ENCODE results near the gene SLC22A31. TPM values are rescaled to one million over a fixed set of nuclear protein-coding genes. Genes with fewer than 3 reads are reported as not detected.

Gene SLC22A31
- total and polyA plus RNA-seq, 2 experiments from 2014 or later, result 2.1 to 13.8 TPM

- TF ChIP-seq ETS1 (IDR thresholded peaks at IDR 0.05), result no peak
Observed at GRCh38 chr16:89184677-89184932, 15.7 kb downstream of the SLC22A31 start (continued).

- H3K79me2 ChIP-seq (replicated peaks; ENCODE audit: insufficient read depth), result no peaks in the 10 kb centered on the region
- H3K9me2 ChIP-seq (ENCODE audit: insufficient read depth), result no peaks in the 10 kb centered on the region
- peaks cover 3% of the 10 kb centered on the region for H3K27me3 Mint-ChIP-seq (ENCODE audit: insufficient read depth, low read depth, poor library complexity)
- no peaks in the 10 kb centered on the region for H3K36me3 Mint-ChIP-seq (ENCODE audit: low read depth)
- peak; percentile 10; the same call in 1 of the 3 replicates for ATAC-seq
- H3K27me3 ChIP-seq (ENCODE audit: insufficient read depth), result no peaks in the 10 kb centered on the region
- H3K4me3 ChIP-seq, result no peak overlapping the region
- no peak for DNase-seq (ENCODE audit: low spot score)
- no peak overlapping the region for H3K4me3 Mint-ChIP-seq
- no peak overlapping the region for H2AFZ ChIP-seq
- H3K4me1 ChIP-seq (ENCODE audit: insufficient read depth), result no peaks in the 10 kb centered on the region
- H3K9me3 Mint-ChIP-seq, result peaks cover 3% of the 10 kb centered on the region; the same call in 1 of the 3 replicates
- no peaks in the 10 kb centered on the region for H4K20me1 ChIP-seq (replicated peaks; ENCODE audit: insufficient read depth)
- no peak overlapping the region for H3K27ac ChIP-seq (ENCODE audit: low read depth)
- no peak overlapping the region for H3K4me2 ChIP-seq
- no peaks in the 10 kb centered on the region for H3K4me1 Mint-ChIP-seq
- H3K27ac Mint-ChIP-seq, result no peak overlapping the region
- no peaks in the 10 kb centered on the region for H3F3A ChIP-seq (replicated peaks; ENCODE audit: low read depth)
- no peaks in the 10 kb centered on the region for H3K36me3 ChIP-seq (ENCODE audit: insufficient read depth)
- no peak for TF ChIP-seq JUNB (IDR thresholded peaks at IDR 0.05; ENCODE audit: unreplicated experiment)
- TF ChIP-seq ZNF331 (CRISPR knock-in tag; IDR thresholded peaks at IDR 0.05; ENCODE audit: low read depth), result no peak
- TF ChIP-seq ZNF114 (CRISPR knock-in tag; IDR thresholded peaks at IDR 0.05), result no peak
- TF ChIP-seq REST (IDR thresholded peaks at IDR 0.05; ENCODE audit: unreplicated experiment), result no peak
- no peak for TF ChIP-seq EZH2phosphoT487 (IDR thresholded peaks at IDR 0.05; ENCODE audit: unreplicated experiment)
- TF ChIP-seq NANOG (IDR thresholded peaks at IDR 0.05; ENCODE audit: borderline replicate concordance), result no peak
- TF ChIP-seq CREB1 (CRISPR knock-in tag; IDR thresholded peaks at IDR 0.05; ENCODE audit: low read depth), result no peak
- TF ChIP-seq STAT1 (IDR thresholded peaks at IDR 0.05; ENCODE audit: unreplicated experiment), result no peak
- no peak for TF ChIP-seq ZNF462 (CRISPR knock-in tag; IDR thresholded peaks at IDR 0.05)
- TF ChIP-seq ETS1 (IDR thresholded peaks at IDR 0.05), result no peak
- no peak for TF ChIP-seq POLR2AphosphoS5 (IDR thresholded peaks at IDR 0.05; ENCODE audit: low read depth)
- no peak for TF ChIP-seq EZH2 (IDR thresholded peaks at IDR 0.05; ENCODE audit: low read depth, unreplicated experiment)
Observed at GRCh38 chr16:89183975-89184676, 16.2 kb downstream of the SLC22A31 start.

Data from GM23338 (cell line).